H9 (cell line): ENCODE measurements around the gene TMC8. TPM values are rescaled to one million over a fixed set of nuclear protein-coding genes. Genes with fewer than 3 reads are reported as not detected.

Source experiments
- DNase-seq: peaks from one replicate; pipeline ENCODE4 v3.0.0-alpha.2; 2017
- H2AFZ ChIP-seq: one replicate; pipeline ENCODE4 v1.6.1; 2013; ENCODE audit warnings: mild to moderate bottlenecking, low read length, control low read depth, moderate library complexity
- H2AK5ac ChIP-seq: 2 replicates; pipeline ENCODE4 v1.6.1; 2013; ENCODE audit warnings: low read length, control low read depth, mixed read lengths; ENCODE audit not compliant: insufficient read length
- H2BK120ac ChIP-seq: one replicate; pipeline ENCODE4 v1.6.1; 2013; ENCODE audit warnings: low read depth, mild to moderate bottlenecking, low read length, control low read depth, inconsistent platforms; ENCODE audit not compliant: poor library complexity, severe bottlenecking
- H2BK12ac ChIP-seq: 2 replicates; pipeline ENCODE4 v1.6.1; 2013; ENCODE audit warnings: low read length, control low read depth, mixed read lengths, low read depth; ENCODE audit not compliant: insufficient read length
- H2BK15ac ChIP-seq: 2 replicates; pipeline ENCODE4 v1.6.1; 2013; ENCODE audit warnings: low read depth, low read length, control low read depth
- H2BK20ac ChIP-seq: one replicate; pipeline ENCODE4 v1.6.1; 2013; ENCODE audit warnings: low read depth, mild to moderate bottlenecking, low read length, control low read depth, inconsistent platforms; ENCODE audit not compliant: poor library complexity, severe bottlenecking
- H2BK5ac ChIP-seq: 2 replicates; pipeline ENCODE4 v1.6.1; 2013; ENCODE audit warnings: low read length, control low read depth, mixed read lengths; ENCODE audit not compliant: insufficient read length
- H3K14ac ChIP-seq: 2 replicates; pipeline ENCODE4 v1.6.1; 2013; ENCODE audit warnings: low read length, control low read depth; ENCODE audit not compliant: insufficient read depth
- H3K18ac ChIP-seq: 2 replicates; pipeline ENCODE4 v1.6.1; 2013; ENCODE audit warnings: low read depth, mild to moderate bottlenecking, mixed read lengths, low read length, control low read depth; ENCODE audit not compliant: insufficient read length
- H3K23ac ChIP-seq: 2 replicates; pipeline ENCODE4 v1.6.1; 2013; ENCODE audit warnings: low read length, control low read depth, mixed read lengths, low read depth; ENCODE audit not compliant: insufficient read length
- H3K23me2 ChIP-seq: 2 replicates; pipeline ENCODE4 v1.6.1; 2013; ENCODE audit warnings: low read depth, mild to moderate bottlenecking, mixed read lengths, low read length, control low read depth; ENCODE audit not compliant: insufficient read length, poor library complexity, severe bottlenecking
- H3K27ac ChIP-seq: 2 replicates; pipeline ENCODE4 v1.5.1; 2013; ENCODE audit warnings: low read length, control low read depth, mixed read lengths, low read depth; ENCODE audit not compliant: insufficient read length
- H3K27me3 ChIP-seq: 2 replicates; pipeline ENCODE4 v1.6.1; 2013; ENCODE audit warnings: low read length, control low read depth, inconsistent platforms; ENCODE audit not compliant: insufficient read depth
- H3K4ac ChIP-seq: 2 replicates; pipeline ENCODE4 v1.6.1; 2013; ENCODE audit warnings: low read depth, mild to moderate bottlenecking, control low read depth, inconsistent platforms, low read length, moderate library complexity
- H3K4me1 ChIP-seq: 2 replicates; pipeline ENCODE4 v1.6.1; 2013; ENCODE audit warnings: low read length, control low read depth, inconsistent platforms; ENCODE audit not compliant: insufficient read depth
- H3K4me2 ChIP-seq: 2 replicates; pipeline ENCODE4 v1.6.1; 2013; ENCODE audit warnings: low read length, control low read depth, mixed read lengths; ENCODE audit not compliant: insufficient read length, insufficient read depth
- H3K56ac ChIP-seq: 2 replicates; pipeline ENCODE4 v1.6.1; 2013; ENCODE audit warnings: low read depth, mild to moderate bottlenecking, mixed read lengths, low read length, control low read depth; ENCODE audit not compliant: insufficient read length
- H3K79me1 ChIP-seq: 2 replicates; pipeline ENCODE4 v1.6.1; 2013; ENCODE audit warnings: low read depth, mild to moderate bottlenecking, moderate library complexity, low read length, control low read depth, inconsistent platforms; ENCODE audit not compliant: insufficient read depth, poor library complexity, severe bottlenecking
- H3K79me2 ChIP-seq: 2 replicates; pipeline ENCODE4 v1.6.1; 2013; ENCODE audit warnings: low read length, control low read depth, inconsistent platforms; ENCODE audit not compliant: insufficient read depth
- H3K9ac ChIP-seq: 2 replicates; pipeline ENCODE4 v1.6.1; 2013; ENCODE audit warnings: low read length, control low read depth, mixed read lengths; ENCODE audit not compliant: insufficient read length; ENCODE audit errors: extremely low read depth
- H3K9me3 ChIP-seq: one replicate; pipeline ENCODE4 v1.6.1; 2013; ENCODE audit warnings: low read depth, low read length, inconsistent platforms; ENCODE audit not compliant: control insufficient read depth
- H3T11ph ChIP-seq: one replicate; pipeline ENCODE4 v1.6.1; 2013; ENCODE audit warnings: mild to moderate bottlenecking, low read length, control low read depth, inconsistent platforms
- H4K20me1 ChIP-seq: one replicate; pipeline ENCODE4 v1.6.1; 2013; ENCODE audit not compliant: control insufficient read depth, insufficient read length, insufficient read depth
- H4K5ac ChIP-seq: 2 replicates; pipeline ENCODE4 v1.6.1; 2013; ENCODE audit warnings: low read depth, mild to moderate bottlenecking, mixed read lengths, low read length, control low read depth; ENCODE audit not compliant: insufficient read length
- H4K8ac ChIP-seq: replicated peaks from 2 replicates; pipeline ENCODE4 v1.6.1; 2013; ENCODE audit warnings: low read length, control low read depth, mixed read lengths, low read depth; ENCODE audit not compliant: insufficient read length
- H4K91ac ChIP-seq: 2 replicates; pipeline ENCODE4 v1.6.1; 2013; ENCODE audit warnings: low read depth, mild to moderate bottlenecking, moderate library complexity, mixed read lengths, low read length, control low read depth; ENCODE audit not compliant: insufficient read length
- H3K27ac Mint-ChIP-seq, 3 experiments: 2 replicates in 2 of 3; 3 replicates in 1 of 3; pipeline ENCODE4 v1.8.0; 2020 to 2021; ENCODE audit warnings: mixed read lengths in 3 of 3, mild to moderate bottlenecking in 1 of 3, moderate library complexity in 1 of 3
- H3K27me3 Mint-ChIP-seq: 2 replicates; pipeline ENCODE4 v1.8.0; 2021; ENCODE audit warnings: low read depth, mild to moderate bottlenecking, moderate library complexity, mixed read lengths
- H3K36me3 Mint-ChIP-seq, 3 experiments: 2 replicates in 2 of 3; 3 replicates in 1 of 3; pipeline ENCODE4 v1.8.0; 2020 to 2021; ENCODE audit warnings: low read depth in 3 of 3, mixed read lengths in 3 of 3; ENCODE audit not compliant: insufficient read depth in 1 of 3
- H3K4me1 Mint-ChIP-seq, 2 experiments: 2 replicates each; pipeline ENCODE4 v1.8.0; 2020; ENCODE audit warnings: mixed read lengths in 2 of 2
- H3K4me3 Mint-ChIP-seq, 2 experiments: 2 replicates in 1 of 2; 3 replicates in 1 of 2; pipeline ENCODE4 v1.8.0; 2020 to 2021; ENCODE audit warnings: mild to moderate bottlenecking in 2 of 2, mixed read lengths in 2 of 2, moderate library complexity in 1 of 2
- H3K9me3 Mint-ChIP-seq, 2 experiments: 2 replicates in 1 of 2; 3 replicates in 1 of 2; pipeline ENCODE4 v1.8.0; 2020; ENCODE audit warnings: mild to moderate bottlenecking in 2 of 2, mixed read lengths in 2 of 2, moderate library complexity in 1 of 2
- WGBS: extraction: QIAGEN DNeasy Blood & Tissue Kit; methylation state at CpG from one replicate; pipeline ENCODE4 v1.1.7; 2013; ENCODE audit warnings: missing lambda C conversion rate, low lambda C conversion rate, mixed read lengths; ENCODE audit not compliant: insufficient read length; ENCODE audit errors: extremely low coverage; 5-methylcytosine and 5-hydroxymethylcytosine counted together
- total RNA-seq: library from RNA; stranded (reverse); gene quantifications from 2 replicates; pipeline ENCODE4 v1.2.1, GENCODE V29; 2021
- TF ChIP-seq, protein P1 (sequence below): fragments of 200-600 bp; sonication (generic); conservative IDR thresholded peaks from 3 replicates; pipeline ENCODE4 v1.8.0; 2021; ENCODE audit warnings: antibody characterized with exemption, mild to moderate bottlenecking

TMC8 gene
- total RNA-seq, 1 experiment from 2014 or later: 1.0 TPM

DNA sequence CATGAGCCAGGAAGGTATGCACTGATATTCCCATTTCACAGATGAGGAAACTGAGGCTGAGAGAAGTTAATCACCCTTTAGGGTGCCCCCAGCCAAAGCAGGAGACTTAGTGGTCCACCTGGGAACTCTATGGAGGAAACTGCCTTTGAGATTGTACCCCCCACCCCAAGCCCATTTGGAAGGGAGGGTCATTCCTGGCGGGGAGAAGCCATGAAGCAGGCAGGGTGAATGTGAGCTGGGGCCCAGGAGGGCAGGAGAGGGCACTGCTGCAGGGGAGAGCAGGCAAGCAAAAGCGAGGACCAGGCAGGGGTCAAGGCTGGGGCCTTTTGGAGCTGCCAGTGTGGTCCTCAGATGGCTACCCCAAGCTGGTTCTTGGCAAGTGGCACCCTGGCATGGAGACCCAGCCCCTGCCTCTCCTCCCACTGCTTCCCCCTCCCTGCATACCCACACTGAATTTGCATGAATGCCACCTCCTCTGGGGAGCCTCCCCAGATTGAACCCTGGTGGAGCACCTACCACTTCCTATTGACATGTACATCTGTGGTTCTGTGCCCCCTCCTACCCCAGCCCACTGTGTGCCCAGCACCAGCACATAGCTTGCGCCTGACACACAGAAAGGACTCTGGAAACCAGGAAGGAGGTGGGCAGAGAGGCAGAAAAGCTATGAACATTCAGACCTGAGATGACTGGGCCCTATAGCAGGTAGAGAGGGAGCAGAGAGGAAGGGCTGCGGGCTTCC, 1.1 kb upstream of the TMC8 start:
- no peaks in the 10 kb centered on the region; the same call in 1 of the 2 replicates for H3K27me3 ChIP-seq
- TF ChIP-seq, protein P1, sequence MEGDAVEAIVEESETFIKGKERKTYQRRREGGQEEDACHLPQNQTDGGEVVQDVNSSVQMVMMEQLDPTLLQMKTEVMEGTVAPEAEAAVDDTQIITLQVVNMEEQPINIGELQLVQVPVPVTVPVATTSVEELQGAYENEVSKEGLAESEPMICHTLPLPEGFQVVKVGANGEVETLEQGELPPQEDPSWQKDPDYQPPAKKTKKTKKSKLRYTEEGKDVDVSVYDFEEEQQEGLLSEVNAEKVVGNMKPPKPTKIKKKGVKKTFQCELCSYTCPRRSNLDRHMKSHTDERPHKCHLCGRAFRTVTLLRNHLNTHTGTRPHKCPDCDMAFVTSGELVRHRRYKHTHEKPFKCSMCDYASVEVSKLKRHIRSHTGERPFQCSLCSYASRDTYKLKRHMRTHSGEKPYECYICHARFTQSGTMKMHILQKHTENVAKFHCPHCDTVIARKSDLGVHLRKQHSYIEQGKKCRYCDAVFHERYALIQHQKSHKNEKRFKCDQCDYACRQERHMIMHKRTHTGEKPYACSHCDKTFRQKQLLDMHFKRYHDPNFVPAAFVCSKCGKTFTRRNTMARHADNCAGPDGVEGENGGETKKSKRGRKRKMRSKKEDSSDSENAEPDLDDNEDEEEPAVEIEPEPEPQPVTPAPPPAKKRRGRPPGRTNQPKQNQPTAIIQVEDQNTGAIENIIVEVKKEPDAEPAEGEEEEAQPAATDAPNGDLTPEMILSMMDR: no peak
- no peak overlapping the region for H2AFZ ChIP-seq
- H3K4ac ChIP-seq: no peak overlapping the region
- H2AK5ac ChIP-seq: no peak overlapping the region
- H2BK5ac ChIP-seq: no peak overlapping the region
- peaks cover 14% of the 10 kb centered on the region; the same call in 1 of the 2 replicates for H3K4me1 ChIP-seq
- H3K14ac ChIP-seq: no peak overlapping the region
- H4K20me1 ChIP-seq: no peaks in the 10 kb centered on the region
- H2BK12ac ChIP-seq: no peak overlapping the region
- no peak overlapping the region for H3K27ac ChIP-seq
- no peaks in the 10 kb centered on the region for H3K79me1 ChIP-seq
- no peaks in the 10 kb centered on the region for H3K9me3 ChIP-seq
- no peak overlapping the region for H3K56ac ChIP-seq
- no peak overlapping the region for H2BK120ac ChIP-seq
- no peak overlapping the region for H3K9ac ChIP-seq
- Mint-ChIP-seq H3K4me3 (peak overlapping the region; percentile 68 to 87), H3K27ac (peak overlapping the region in 1 of 3 experiments; percentile 75; a peak in 1 of 7 replicates), H3K27me3 (peaks cover 21% of the 10 kb centered on the region), H3K9me3 (no peaks in the 10 kb centered on the region; a peak in 2 of 5 replicates), H3K4me1 (peaks cover 28 to 29% of the 10 kb centered on the region in 2 experiments), H3K36me3 (no peaks in the 10 kb centered on the region; a peak in 1 of 7 replicates)
- no peak for DNase-seq
- H3K79me2 ChIP-seq: no peaks in the 10 kb centered on the region; the same call in 1 of the 2 replicates
- no peak overlapping the region for H3K18ac ChIP-seq
- H3K23me2 ChIP-seq: peaks cover 19% of the 10 kb centered on the region
- H2BK15ac ChIP-seq: no peak overlapping the region
- H3T11ph ChIP-seq: no peak overlapping the region
- WGBS: no CpG with 5 or more reads among the region's 4 CpGs
- no peak overlapping the region for H2BK20ac ChIP-seq
- H4K91ac ChIP-seq: no peak overlapping the region
- peak overlapping the region; percentile 64 for H3K4me2 ChIP-seq
- H4K8ac ChIP-seq: no peak overlapping the region
- H4K5ac ChIP-seq: no peak overlapping the region
- no peak overlapping the region for H3K23ac ChIP-seq
